Measurements from ENCODE around the gene PRKN.

Gene PRKN

GRCh38 chr6:162488444-162488843 is 239.1 kb downstream of the PRKN start:
- H3K4me1 ChIP-seq (ENCODE audit: insufficient read depth, low read length, severe bottlenecking), result no peaks in the 10 kb centered on the region
- no peak overlapping the region for H3K9ac ChIP-seq (ENCODE audit: low read length)
- no peaks in the 10 kb centered on the region for H3K79me2 ChIP-seq (ENCODE audit: insufficient read depth, low read length)
- H3K27me3 ChIP-seq (ENCODE audit: insufficient read depth, low read length), result no peaks in the 10 kb centered on the region
- no peak overlapping the region for H3K27ac ChIP-seq (ENCODE audit: low read depth, low read length, poor library complexity, severe bottlenecking)
- H3K9me3 ChIP-seq (ENCODE audit: low read length), result no peaks in the 10 kb centered on the region
- no peak overlapping the region for H2AFZ ChIP-seq (ENCODE audit: low read length)
- no peak overlapping the region for H3K4me2 ChIP-seq (ENCODE audit: low read length)
- H3K9me2 ChIP-seq (ENCODE audit: low read depth, low read length), result no peaks in the 10 kb centered on the region
- TF ChIP-seq CTCF (IDR thresholded peaks at IDR 0.05; ENCODE audit: low read length) (no peak), EZH2 (IDR thresholded peaks at IDR 0.05; ENCODE audit: borderline replicate concordance, low read length) (no peak)
- H3K36me3 ChIP-seq (ENCODE audit: insufficient read depth, low read length), result no peaks in the 10 kb centered on the region
- H4K20me1 ChIP-seq (ENCODE audit: insufficient read depth, low read length), result no peaks in the 10 kb centered on the region
- H3K4me3 ChIP-seq (ENCODE audit: low read depth, low read length, poor library complexity, severe bottlenecking), result no peak overlapping the region
- H3F3A ChIP-seq (ENCODE audit: insufficient read depth, low read length), result no peaks in the 10 kb centered on the region

- no peak overlapping the region for H3K4me3 ChIP-seq (ENCODE audit: low read depth, low read length, poor library complexity, severe bottlenecking)
Measured at GRCh38 chr6:162485464-162485863, 242.1 kb downstream of the PRKN start.

GRCh38 chr6:162481938-162482337 is 245.6 kb downstream of the PRKN start:
- Histone ChIP-seq H3K4me1 (ENCODE audit: insufficient read depth, low read length, severe bottlenecking) (no peaks in the 10 kb centered on the region), H3K27ac (ENCODE audit: low read depth, low read length, poor library complexity, severe bottlenecking) (no peak overlapping the region), H3K27me3 (ENCODE audit: insufficient read depth, low read length) (no peaks in the 10 kb centered on the region), H3K9me2 (ENCODE audit: low read depth, low read length) (no peaks in the 10 kb centered on the region), H4K20me1 (ENCODE audit: insufficient read depth, low read length) (no peaks in the 10 kb centered on the region), H3K79me2 (ENCODE audit: insufficient read depth, low read length) (no peaks in the 10 kb centered on the region), H3K9me3 (ENCODE audit: low read length) (no peaks in the 10 kb centered on the region), H3K4me2 (ENCODE audit: low read length) (no peak overlapping the region), H3K9ac (ENCODE audit: low read length) (no peak overlapping the region), H3F3A (ENCODE audit: insufficient read depth, low read length) (no peaks in the 10 kb centered on the region), H3K36me3 (ENCODE audit: insufficient read depth, low read length) (no peaks in the 10 kb centered on the region), H3K4me3 (ENCODE audit: low read depth, low read length, poor library complexity, severe bottlenecking) (no peak overlapping the region), H2AFZ (ENCODE audit: low read length) (no peak overlapping the region)
- TF ChIP-seq EZH2 (IDR thresholded peaks at IDR 0.05; ENCODE audit: borderline replicate concordance, low read length), result no peak
- TF ChIP-seq CTCF (IDR thresholded peaks at IDR 0.05; ENCODE audit: low read length), result no peak

More at GRCh38 chr6:162485464-162485863, 242.1 kb downstream of the PRKN start:
- Histone ChIP-seq H3K9me2 (ENCODE audit: low read depth, low read length) (no peaks in the 10 kb centered on the region), H3K9me3 (ENCODE audit: low read length) (no peaks in the 10 kb centered on the region), H3F3A (ENCODE audit: insufficient read depth, low read length) (no peaks in the 10 kb centered on the region), H3K4me1 (ENCODE audit: insufficient read depth, low read length, severe bottlenecking) (no peaks in the 10 kb centered on the region), H3K27ac (ENCODE audit: low read depth, low read length, poor library complexity, severe bottlenecking) (no peak overlapping the region), H4K20me1 (ENCODE audit: insufficient read depth, low read length) (no peaks in the 10 kb centered on the region), H3K9ac (ENCODE audit: low read length) (no peak overlapping the region), H2AFZ (ENCODE audit: low read length) (no peak overlapping the region), H3K4me2 (ENCODE audit: low read length) (no peak overlapping the region), H3K79me2 (ENCODE audit: insufficient read depth, low read length) (no peaks in the 10 kb centered on the region), H3K36me3 (ENCODE audit: insufficient read depth, low read length) (no peaks in the 10 kb centered on the region), H3K27me3 (ENCODE audit: insufficient read depth, low read length) (no peaks in the 10 kb centered on the region)
- TF ChIP-seq CTCF (IDR thresholded peaks at IDR 0.05; ENCODE audit: low read length) (no peak), EZH2 (IDR thresholded peaks at IDR 0.05; ENCODE audit: borderline replicate concordance, low read length) (no peak)

Data from OCI-LY1 (cell line).